HEK293T (cell line): Measurements from ENCODE around the gene CLEC16A.

ENCODE experiments used
- ARNT ChIP-seq: fragments of 450-650 bp; IDR thresholded peaks from 2 replicates; pipeline ENCODE4 v1.6.1; 2017; ENCODE audit warnings: mild to moderate bottlenecking
- BHLHE40 ChIP-seq: fragments of 450-650 bp; IDR thresholded peaks from 2 replicates; pipeline ENCODE4 v1.6.1; 2016; ENCODE audit warnings: mild to moderate bottlenecking, moderate library complexity, borderline replicate concordance
- FOXK2 ChIP-seq: fragments of 450-650 bp; IDR thresholded peaks from 2 replicates; pipeline ENCODE4 v1.6.1; 2016; ENCODE audit warnings: mild to moderate bottlenecking
- FOXM1 ChIP-seq: fragments of 450-650 bp; IDR thresholded peaks from 2 replicates; pipeline ENCODE4 v1.6.1; 2017; ENCODE audit warnings: mild to moderate bottlenecking, borderline replicate concordance
- HDGF ChIP-seq: fragments of 450-650 bp; IDR thresholded peaks from 2 replicates; pipeline ENCODE4 v1.6.1; 2017; ENCODE audit warnings: antibody characterized with exemption, borderline replicate concordance
- NFRKB ChIP-seq: fragments of 450-650 bp; IDR thresholded peaks from 2 replicates; pipeline ENCODE4 v1.6.1; 2016; ENCODE audit warnings: mild to moderate bottlenecking, moderate library complexity
- SUZ12 ChIP-seq: fragments of 450-650 bp; IDR thresholded peaks from 2 replicates; pipeline ENCODE4 v1.6.1; 2016; ENCODE audit warnings: mild to moderate bottlenecking
- TARDBP ChIP-seq: fragments of 450-650 bp; IDR thresholded peaks from 2 replicates; pipeline ENCODE4 v1.6.1; 2016
- ZNF384 ChIP-seq: fragments of 450-650 bp; IDR thresholded peaks from 2 replicates; pipeline ENCODE4 v1.6.1; 2016

GRCh38 chr16:10999300-10999699 is 54.9 kb downstream of the CLEC16A start:
- TF ChIP-seq FOXM1 (no peak), ZNF384 (no peak), BHLHE40 (no peak), NFRKB (no peak), FOXK2 (no peak), TARDBP (no peak), SUZ12 (no peak), ARNT (no peak), HDGF (no peak)
